ENCODE results near the gene INPP5D. TPM values are rescaled to one million over a fixed set of nuclear protein-coding genes. Genes with fewer than 3 reads are reported as not detected.

Gene INPP5D
- total RNA-seq, 1 donor from 2014 or later, result 8.9 TPM

DNA sequence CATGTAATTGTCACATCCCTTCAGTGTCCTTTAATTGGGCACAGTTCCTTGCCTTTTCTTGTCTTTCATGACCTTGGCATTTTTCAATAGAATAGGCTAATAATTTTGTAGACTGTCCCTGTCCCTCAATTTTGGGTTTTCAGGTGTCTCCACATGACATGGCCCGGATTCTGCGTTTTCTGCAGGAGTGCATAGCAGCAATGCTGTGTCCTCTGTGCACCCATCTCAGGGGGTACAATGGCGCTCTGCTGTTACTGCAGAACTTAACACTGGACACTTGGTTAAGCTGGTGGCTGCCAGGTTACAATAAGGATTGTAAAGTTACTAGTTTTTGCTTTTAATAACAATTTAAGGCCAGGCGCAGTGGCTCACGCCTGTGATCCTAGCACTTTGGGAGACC, 51.3 kb downstream of the INPP5D start:
- Mint-ChIP-seq H3K36me3 (no peaks in the 10 kb centered on the region), H3K27me3 (ENCODE audit: low read depth) (peaks cover 30% of the 10 kb centered on the region), H3K9me3 (no peaks in the 10 kb centered on the region), H3K4me3 (no peak overlapping the region), H3K27ac (no peak overlapping the region), H3K4me1 (no peaks in the 10 kb centered on the region)
- DNase-seq (ENCODE audit: low spot score in 2 of 2, unreplicated experiment in 2 of 2), result no peak
- TF ChIP-seq, protein P1, sequence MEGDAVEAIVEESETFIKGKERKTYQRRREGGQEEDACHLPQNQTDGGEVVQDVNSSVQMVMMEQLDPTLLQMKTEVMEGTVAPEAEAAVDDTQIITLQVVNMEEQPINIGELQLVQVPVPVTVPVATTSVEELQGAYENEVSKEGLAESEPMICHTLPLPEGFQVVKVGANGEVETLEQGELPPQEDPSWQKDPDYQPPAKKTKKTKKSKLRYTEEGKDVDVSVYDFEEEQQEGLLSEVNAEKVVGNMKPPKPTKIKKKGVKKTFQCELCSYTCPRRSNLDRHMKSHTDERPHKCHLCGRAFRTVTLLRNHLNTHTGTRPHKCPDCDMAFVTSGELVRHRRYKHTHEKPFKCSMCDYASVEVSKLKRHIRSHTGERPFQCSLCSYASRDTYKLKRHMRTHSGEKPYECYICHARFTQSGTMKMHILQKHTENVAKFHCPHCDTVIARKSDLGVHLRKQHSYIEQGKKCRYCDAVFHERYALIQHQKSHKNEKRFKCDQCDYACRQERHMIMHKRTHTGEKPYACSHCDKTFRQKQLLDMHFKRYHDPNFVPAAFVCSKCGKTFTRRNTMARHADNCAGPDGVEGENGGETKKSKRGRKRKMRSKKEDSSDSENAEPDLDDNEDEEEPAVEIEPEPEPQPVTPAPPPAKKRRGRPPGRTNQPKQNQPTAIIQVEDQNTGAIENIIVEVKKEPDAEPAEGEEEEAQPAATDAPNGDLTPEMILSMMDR (IDR thresholded peaks at IDR 0.05; ENCODE audit: unreplicated experiment), result no peak

DNA sequence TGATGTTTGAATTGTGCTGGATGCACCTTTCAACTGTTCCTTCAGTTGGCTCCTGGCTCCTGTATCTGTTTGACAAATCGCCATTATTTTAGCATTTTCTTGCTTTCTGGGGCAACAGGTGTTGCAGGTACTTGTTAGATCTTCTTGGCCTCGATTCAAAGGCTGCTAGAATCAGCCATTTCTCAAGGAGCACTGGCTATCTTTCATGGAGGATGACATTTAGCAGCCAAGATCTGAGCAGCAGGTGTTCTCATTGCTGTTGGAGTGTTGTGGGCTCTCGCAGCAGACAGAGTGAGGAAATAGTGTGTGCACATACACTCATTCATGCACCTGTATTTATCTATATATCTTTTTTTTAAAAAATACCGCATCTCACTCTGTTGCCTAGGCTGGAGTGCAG, 52.2 kb downstream of the INPP5D start:
- Mint-ChIP-seq H3K4me1 (no peaks in the 10 kb centered on the region), H3K4me3 (no peak overlapping the region), H3K9me3 (no peaks in the 10 kb centered on the region), H3K27me3 (ENCODE audit: low read depth) (peaks cover 24% of the 10 kb centered on the region), H3K36me3 (no peaks in the 10 kb centered on the region), H3K27ac (no peak overlapping the region)
- no peak for DNase-seq (ENCODE audit: low spot score in 2 of 2, unreplicated experiment in 2 of 2)
- TF ChIP-seq, protein P1 (IDR thresholded peaks at IDR 0.05; ENCODE audit: unreplicated experiment), result no peak

DNA sequence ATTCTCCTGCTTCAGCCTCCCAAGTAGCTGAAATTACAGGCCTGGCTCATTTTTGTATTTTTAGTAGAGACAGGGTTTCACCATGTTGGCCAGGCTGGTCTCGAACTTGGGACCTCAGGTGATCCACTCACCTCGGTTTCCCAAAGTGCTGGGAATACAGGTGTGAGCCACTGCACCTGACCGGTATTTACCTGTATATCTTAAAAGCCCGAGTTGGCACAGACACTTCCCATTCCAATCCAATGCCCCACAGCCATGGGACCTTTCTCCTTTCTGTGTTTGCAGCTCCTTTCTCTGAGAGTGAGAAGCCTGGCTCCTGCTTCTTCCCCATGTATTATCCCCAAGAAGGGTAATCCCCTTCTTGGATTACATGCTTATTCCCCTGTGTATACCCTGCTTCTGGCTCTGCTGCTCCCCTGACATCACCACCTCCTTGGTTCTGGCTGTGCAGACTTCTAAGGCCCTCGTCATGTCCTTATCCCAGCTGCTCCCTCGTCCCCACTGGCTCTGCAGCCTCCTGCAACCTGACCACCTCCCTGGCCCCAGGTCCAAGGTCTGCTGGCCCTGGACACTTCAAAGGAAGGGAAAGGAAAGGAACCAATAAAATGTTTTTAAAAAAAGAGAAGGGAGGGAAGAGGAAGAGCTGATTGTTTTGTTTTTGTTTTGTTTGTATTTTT, 52.8 kb downstream of the INPP5D start:
- DNase-seq (ENCODE audit: low spot score in 2 of 2, unreplicated experiment in 2 of 2), result no peak
- H3K9me3 Mint-ChIP-seq, result no peaks in the 10 kb centered on the region
- TF ChIP-seq, protein P1 (IDR thresholded peaks at IDR 0.05; ENCODE audit: unreplicated experiment), result no peak
- H3K4me1 Mint-ChIP-seq, result no peaks in the 10 kb centered on the region
- H3K36me3 Mint-ChIP-seq, result no peaks in the 10 kb centered on the region
- no peak overlapping the region for H3K27ac Mint-ChIP-seq
- peaks cover 20% of the 10 kb centered on the region for H3K27me3 Mint-ChIP-seq (ENCODE audit: low read depth)
- no peak overlapping the region for H3K4me3 Mint-ChIP-seq

DNA sequence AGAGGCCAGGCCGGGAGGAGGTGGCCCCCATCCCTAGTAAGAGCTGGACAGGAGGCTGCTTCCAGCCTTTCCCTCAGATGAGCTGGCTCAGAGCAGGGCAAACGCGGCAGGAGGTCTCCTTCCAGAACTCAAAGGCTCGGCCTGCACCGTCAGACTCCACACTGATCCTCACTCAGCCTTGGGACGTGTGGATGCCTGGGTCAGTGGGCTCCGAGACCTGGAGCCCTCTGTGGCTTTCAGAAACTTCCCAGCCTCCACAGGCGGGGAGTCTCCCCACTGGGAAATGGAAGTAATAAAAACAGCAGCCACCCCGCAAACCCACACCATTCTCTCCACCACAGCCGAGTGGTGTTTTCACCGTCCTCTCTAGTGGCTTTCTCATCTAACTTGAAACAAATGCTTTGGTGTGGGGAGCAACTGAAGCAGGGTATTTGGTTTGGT, 54.3 kb downstream of the INPP5D start:
- Mint-ChIP-seq H3K4me3 (no peak overlapping the region), H3K9me3 (no peaks in the 10 kb centered on the region), H3K27ac (no peak overlapping the region), H3K27me3 (ENCODE audit: low read depth) (peaks cover 6% of the 10 kb centered on the region), H3K4me1 (no peaks in the 10 kb centered on the region), H3K36me3 (no peaks in the 10 kb centered on the region)
- no peak for DNase-seq (ENCODE audit: low spot score in 2 of 2, unreplicated experiment in 2 of 2)
- TF ChIP-seq, protein P1 (IDR thresholded peaks at IDR 0.05; ENCODE audit: unreplicated experiment), result no peak

DNA sequence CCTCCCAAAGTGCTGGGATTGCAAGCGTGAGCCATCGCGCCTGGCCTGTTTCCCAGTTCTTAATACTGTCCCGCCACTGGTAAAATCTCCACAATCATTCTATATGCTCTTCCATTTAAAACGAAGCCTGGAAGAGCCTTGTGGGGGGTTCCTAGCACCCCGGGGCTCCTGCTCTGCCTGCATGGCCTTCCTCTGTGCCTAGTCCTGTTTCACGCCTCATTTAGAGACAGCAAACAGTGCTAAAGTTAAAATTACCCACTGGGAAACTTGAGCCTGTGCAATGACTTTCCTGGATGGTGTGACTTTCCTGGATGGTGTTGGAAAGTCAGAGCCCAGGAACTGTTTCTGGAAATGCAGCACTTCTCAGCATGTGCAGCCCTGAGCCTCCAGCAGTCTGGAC, 55.0 kb downstream of the INPP5D start:
- no peaks in the 10 kb centered on the region for H3K4me1 Mint-ChIP-seq
- DNase-seq (ENCODE audit: low spot score in 2 of 2, unreplicated experiment in 2 of 2), result no peak
- no peak overlapping the region for H3K27ac Mint-ChIP-seq
- H3K27me3 Mint-ChIP-seq (ENCODE audit: low read depth), result peaks cover 6% of the 10 kb centered on the region
- TF ChIP-seq, protein P1 (IDR thresholded peaks at IDR 0.05; ENCODE audit: unreplicated experiment), result no peak
- no peaks in the 10 kb centered on the region for H3K36me3 Mint-ChIP-seq
- no peaks in the 10 kb centered on the region for H3K9me3 Mint-ChIP-seq
- H3K4me3 Mint-ChIP-seq, result no peak overlapping the region
